K562 (cell line): ENCODE results near the gene POLR3K. TPM values are rescaled to one million over a fixed set of nuclear protein-coding genes. Genes with fewer than 3 reads are reported as not detected.

Experiments used
- ATF3 ChIP-seq, 2 experiments: fragments of 450-650 bp in 1 of 2; sonication (generic) in 1 of 2; formaldehyde crosslinking in 1 of 2; IDR thresholded peaks in 1 of 2; conservative IDR thresholded peaks in 1 of 2; 2 replicates each; pipeline versions ENCODE4 v1.6.1 to v1.8.1; 2016 to 2023; ENCODE audit warnings: mild to moderate bottlenecking in 2 of 2, moderate library complexity in 2 of 2, inconsistent platforms in 1 of 2, missing genetic modification reagents in 1 of 2
- CLOCK ChIP-seq: fragments of 250-450 bp; sonication (Bioruptor Pico); IDR thresholded peaks from 2 replicates; pipeline ENCODE4 v1.4.0; 2020; ENCODE audit warnings: mild to moderate bottlenecking, moderate library complexity, borderline replicate concordance
- CREM ChIP-seq: IDR thresholded peaks from 2 replicates; pipeline ENCODE4 v1.6.1; 2014; ENCODE audit warnings: antibody characterized with exemption, low read depth
- HSF4 ChIP-seq: fragments of 250-450 bp; sonication (Bioruptor Pico); IDR thresholded peaks from 2 replicates; pipeline ENCODE4 v2.1.2; 2022; ENCODE audit warnings: mild to moderate bottlenecking, moderate library complexity, borderline replicate concordance
- MXI1 ChIP-seq: IDR thresholded peaks from 2 replicates; pipeline ENCODE4 v1.6.1; 2011; ENCODE audit warnings: low read depth, mild to moderate bottlenecking, improper control_type of control experiment, low read length
- NR1H2 ChIP-seq: sonication (generic); formaldehyde crosslinking; IDR thresholded peaks from 2 replicates; pipeline ENCODE4 v1.4.0; 2020; ENCODE audit warnings: mild to moderate bottlenecking, missing genetic modification reagents
- PPARD ChIP-seq: fragments of 250-450 bp; sonication (Bioruptor Pico); IDR thresholded peaks from 2 replicates; pipeline ENCODE4 v1.8.0; 2022; ENCODE audit warnings: inconsistent platforms, mild to moderate bottlenecking, moderate library complexity
- TFAM ChIP-seq: fragments of 250-450 bp; sonication (Bioruptor Pico); conservative IDR thresholded peaks from 2 replicates; pipeline ENCODE4 v1.5.0; 2021; ENCODE audit warnings: mild to moderate bottlenecking, moderate library complexity
- ZBED1 ChIP-seq: IDR thresholded peaks from 2 replicates; pipeline ENCODE4 v1.6.1; 2014
- ZNF431 ChIP-seq: sonication (generic); formaldehyde crosslinking; IDR thresholded peaks from 2 replicates; pipeline ENCODE4 v1.8.0; 2022; ENCODE audit warnings: mild to moderate bottlenecking, missing genetic modification reagents
- ZNF436 ChIP-seq: fragments of 250-450, 450-650 bp; sonication (Bioruptor Pico); formaldehyde crosslinking; IDR thresholded peaks from 2 replicates; pipeline ENCODE4 v1.7.0; 2020; ENCODE audit warnings: mild to moderate bottlenecking
- ZNF561 ChIP-seq: fragments of 450-650 bp; formaldehyde crosslinking; conservative IDR thresholded peaks from 2 replicates; pipeline ENCODE4 v1.4.0; 2020; ENCODE audit warnings: mild to moderate bottlenecking, moderate library complexity
- ZNF695 ChIP-seq: fragments of 450-650 bp; formaldehyde crosslinking; IDR thresholded peaks from 2 replicates; pipeline ENCODE4 v1.4.0; 2020; ENCODE audit warnings: mild to moderate bottlenecking, moderate library complexity
- polyA plus RNA-seq, 8 experiments: library from polyadenylated mRNA; depleted of rRNA in 4 of 8; stranded (reverse) in 5 of 8; unstranded in 3 of 8; fragments of >200 nt; fragmentation: Nextera tagmentation in 2 of 8; fragmentation: Illumina TruSeq in 1 of 8; extraction: Ambion mirVana in 2 of 8; extraction: Trizol in 1 of 8; gene quantifications; 2 replicates each; pipeline versions ENCODE4 v1.2.1 to v1.2.3, GENCODE V29; 2011 to 2014; ENCODE audit warnings: inconsistent platforms in 1 of 8, missing spikeins in 1 of 8
- total RNA-seq, 7 experiments: library from RNA; depleted of rRNA in 6 of 7; stranded (reverse); fragments of >200 nt in 6 of 7; fragmentation: Illumina TruSeq in 2 of 7; extraction: Trizol in 2 of 7; gene quantifications; 2 replicates each; pipeline versions ENCODE4 v1.2.1 to v1.2.3, GENCODE V29; 2011 to 2021; ENCODE audit warnings: low replicate concordance in 1 of 7
- TF ChIP-seq, protein P1 (sequence below), 2 experiments: fragments of 450-650 bp; IDR thresholded peaks; 2 replicates each; pipeline ENCODE4 v1.6.1; 2016; ENCODE audit warnings: mild to moderate bottlenecking in 2 of 2, borderline replicate concordance in 1 of 2, low read depth in 1 of 2, moderate library complexity in 1 of 2

POLR3K gene
- total and polyA plus RNA-seq, 9 of the 15 experiments (the other 6 are each of a cell fraction or from before 2014, with no cell fraction given): 42.1 to 315 (median 86.7) TPM

GRCh38 chr16:53346-54236 lies at the start of gene POLR3K, which contains the start of gene SNRNP25 (continued):
- TF ChIP-seq, protein P1, sequence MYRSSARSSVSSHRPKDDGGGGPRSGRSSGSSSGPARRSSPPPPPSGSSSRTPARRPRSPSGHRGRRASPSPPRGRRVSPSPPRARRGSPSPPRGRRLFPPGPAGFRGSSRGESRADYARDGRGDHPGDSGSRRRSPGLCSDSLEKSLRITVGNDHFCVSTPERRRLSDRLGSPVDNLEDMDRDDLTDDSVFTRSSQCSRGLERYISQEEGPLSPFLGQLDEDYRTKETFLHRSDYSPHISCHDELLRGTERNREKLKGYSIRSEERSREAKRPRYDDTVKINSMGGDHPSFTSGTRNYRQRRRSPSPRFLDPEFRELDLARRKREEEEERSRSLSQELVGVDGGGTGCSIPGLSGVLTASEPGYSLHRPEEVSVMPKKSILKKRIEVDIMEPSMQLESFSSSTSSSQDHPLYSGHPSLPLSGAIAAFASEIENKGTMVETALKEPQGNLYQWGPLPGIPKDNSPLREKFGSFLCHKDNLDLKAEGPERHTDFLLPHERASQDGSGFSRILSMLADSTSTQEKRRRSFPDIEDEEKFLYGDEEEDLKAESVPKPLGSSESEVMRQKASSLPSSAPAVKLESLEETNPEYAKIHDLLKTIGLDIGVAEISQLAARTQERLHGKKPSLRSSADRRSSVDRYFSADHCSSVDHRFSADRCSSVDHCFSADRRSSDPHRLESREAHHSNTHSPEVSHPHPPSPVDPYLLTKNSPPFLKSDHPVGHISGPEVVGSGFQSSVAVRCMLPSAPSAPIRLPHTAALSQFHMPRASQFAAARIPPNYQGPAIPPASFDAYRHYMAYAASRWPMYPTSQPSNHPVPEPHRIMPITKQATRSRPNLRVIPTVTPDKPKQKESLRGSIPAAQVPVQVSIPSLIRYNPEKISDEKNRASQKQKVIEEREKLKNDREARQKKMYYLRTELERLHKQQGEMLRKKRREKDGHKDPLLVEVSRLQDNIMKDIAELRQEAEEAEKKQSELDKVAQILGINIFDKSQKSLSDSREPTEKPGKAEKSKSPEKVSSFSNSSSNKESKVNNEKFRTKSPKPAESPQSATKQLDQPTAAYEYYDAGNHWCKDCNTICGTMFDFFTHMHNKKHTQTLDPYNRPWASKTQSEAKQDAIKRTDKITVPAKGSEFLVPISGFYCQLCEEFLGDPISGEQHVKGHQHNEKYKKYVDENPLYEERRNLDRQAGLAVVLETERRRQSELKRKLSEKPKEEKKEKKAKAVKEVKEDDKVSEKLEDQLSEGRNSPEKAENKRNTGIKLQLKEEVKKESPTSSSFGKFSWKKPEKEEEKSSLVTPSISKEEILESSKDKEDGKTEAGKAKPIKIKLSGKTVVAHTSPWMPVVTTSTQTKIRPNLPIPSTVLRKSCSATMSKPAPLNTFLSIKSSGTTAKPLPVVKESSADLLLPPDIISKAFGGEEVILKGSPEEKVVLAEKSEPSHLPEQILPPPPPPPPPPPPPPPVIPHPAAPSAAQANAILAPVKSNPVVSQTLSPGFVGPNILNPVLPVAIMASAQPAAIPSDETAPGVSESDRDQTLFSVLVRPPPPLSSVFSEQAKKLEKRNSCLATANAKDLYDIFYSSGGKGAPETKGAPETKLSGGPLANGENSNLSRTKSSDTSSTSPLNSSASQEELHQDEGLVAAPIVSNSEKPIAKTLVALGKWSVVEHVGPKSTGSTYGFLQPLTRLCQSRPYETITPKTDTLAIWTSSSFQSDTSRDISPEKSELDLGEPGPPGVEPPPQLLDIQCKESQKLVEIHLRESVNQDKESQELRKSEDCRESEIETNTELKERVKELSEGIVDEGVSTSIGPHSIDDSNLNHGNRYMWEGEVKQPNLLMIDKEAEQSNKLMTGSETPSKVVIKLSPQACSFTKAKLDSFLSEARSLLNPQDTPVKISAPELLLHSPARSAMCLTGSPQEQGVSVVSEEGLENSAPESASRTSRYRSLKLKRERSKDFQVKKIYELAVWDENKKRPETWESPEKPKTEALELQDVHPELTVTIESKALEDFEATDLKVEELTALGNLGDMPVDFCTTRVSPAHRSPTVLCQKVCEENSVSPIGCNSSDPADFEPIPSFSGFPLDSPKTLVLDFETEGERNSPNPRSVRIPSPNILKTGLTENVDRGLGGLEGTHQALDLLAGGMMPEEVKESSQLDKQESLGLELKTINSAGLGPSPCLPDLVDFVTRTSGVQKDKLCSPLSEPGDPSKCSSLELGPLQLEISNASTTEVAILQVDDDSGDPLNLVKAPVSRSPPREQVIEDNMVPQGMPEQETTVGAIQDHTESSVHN (IDR thresholded peaks at IDR 0.05; ENCODE audit: borderline replicate concordance in 1 of 2, low read depth in 1 of 2): no peak
- TF ChIP-seq ATF3 (IDR thresholded peaks at IDR 0.05) (no peak), ATF3 (CRISPR knock-in tag; conservative IDR thresholded peaks at IDR 0.05) (no peak; the same call in 1 of the 2 replicates), HSF4 (CRISPR knock-in tag) (no peak), PPARD (CRISPR knock-in tag) (no peak), ZNF431 (no peak; the same call in 1 of the 2 replicates), ZNF436 (CRISPR knock-in tag) (no peak), ZNF561 (CRISPR knock-in tag) (no peak; the same call in 1 of the 2 replicates), ZNF695 (CRISPR knock-in tag) (no peak), CLOCK (CRISPR knock-in tag) (no peak), ZBED1 (no peak), TFAM (CRISPR knock-in tag) (no peak), NR1H2 (no peak; the same call in 1 of the 2 replicates), CREM (peak; percentile 79), MXI1 (peak; percentile 60; the same call in 1 of the 2 replicates)
